ENCODE data around the gene ARHGAP29. TPM values are rescaled to one million over a fixed set of nuclear protein-coding genes. Genes with fewer than 3 reads are reported as not detected.

Gene ARHGAP29
- polyA plus RNA-seq, 1 experiment: 30.4 TPM

- ChIA-PET CTCF (interaction anchor here (0.7 to 1.3 kb wide), 2 partner anchors 51 to 56 kb away, joined by 3 to 5 read pairs; no protein-coding TSS in a partner anchor), POLR2A (no interaction called here)
- no peak for TF ChIP-seq CTCF (IDR thresholded peaks at IDR 0.05; ENCODE audit: low read depth, low read length)
- no peak for DNase-seq (ENCODE audit: low read depth, low spot score)
- Histone ChIP-seq H3K9me3 (ENCODE audit: control insufficient read depth, insufficient read depth, low read length) (no peaks in the 10 kb centered on the region), H3K4me3 (ENCODE audit: low read depth, low read length) (no peak overlapping the region), H3K27me3 (ENCODE audit: control insufficient read depth, insufficient read depth, low read length) (no peaks in the 10 kb centered on the region), H3K27ac (ENCODE audit: low read depth, low read length) (no peak overlapping the region)
Measured at GRCh38 chr1:94279038-94279437, 41.7 kb upstream of the ARHGAP29 start.

GRCh38 chr1:94276988-94277434 is 39.6 kb upstream of the ARHGAP29 start:
- TF ChIP-seq CTCF (IDR thresholded peaks at IDR 0.05; ENCODE audit: low read depth, low read length): no peak
- POLR2A ChIA-PET: no interaction called here
- no peak overlapping the region for H3K27ac ChIP-seq (ENCODE audit: low read depth, low read length)
- H3K27me3 ChIP-seq (ENCODE audit: control insufficient read depth, insufficient read depth, low read length): no peaks in the 10 kb centered on the region
- CTCF ChIA-PET: interaction anchor here (1.2 kb wide), 1 partner anchor 9 kb away, joined by 3 read pairs; no protein-coding TSS in a partner anchor
- DNase-seq (ENCODE audit: low read depth, low spot score): no peak
- H3K4me3 ChIP-seq (ENCODE audit: low read depth, low read length): no peak overlapping the region
- no peaks in the 10 kb centered on the region for H3K9me3 ChIP-seq (ENCODE audit: control insufficient read depth, insufficient read depth, low read length)

- ChIA-PET POLR2A (no interaction called here), CTCF (interaction anchor here (0.6 kb wide), 1 partner anchor 62 kb away, joined by 3 read pairs; no protein-coding TSS in a partner anchor)
- Histone ChIP-seq H3K27me3 (ENCODE audit: control insufficient read depth, insufficient read depth, low read length) (no peaks in the 10 kb centered on the region), H3K27ac (ENCODE audit: low read depth, low read length) (no peak overlapping the region), H3K9me3 (ENCODE audit: control insufficient read depth, insufficient read depth, low read length) (no peaks in the 10 kb centered on the region), H3K4me3 (ENCODE audit: low read depth, low read length) (no peak overlapping the region)
- DNase-seq (ENCODE audit: low read depth, low spot score): no peak
- no peak for TF ChIP-seq CTCF (IDR thresholded peaks at IDR 0.05; ENCODE audit: low read depth, low read length)
Measured at GRCh38 chr1:94275083-94275482, 37.7 kb upstream of the ARHGAP29 start.

- ChIA-PET POLR2A (no interaction called here), CTCF (interaction anchor here (0.6 kb wide), 1 partner anchor 62 kb away, joined by 3 read pairs; no protein-coding TSS in a partner anchor)
- no peak for DNase-seq (ENCODE audit: low read depth, low spot score)
- Histone ChIP-seq H3K27ac (ENCODE audit: low read depth, low read length) (no peak overlapping the region), H3K4me3 (ENCODE audit: low read depth, low read length) (no peak overlapping the region), H3K9me3 (ENCODE audit: control insufficient read depth, insufficient read depth, low read length) (no peaks in the 10 kb centered on the region), H3K27me3 (ENCODE audit: control insufficient read depth, insufficient read depth, low read length) (no peaks in the 10 kb centered on the region)
- TF ChIP-seq CTCF (IDR thresholded peaks at IDR 0.05; ENCODE audit: low read depth, low read length): no peak
Measured at GRCh38 chr1:94274561-94274960, 37.2 kb upstream of the ARHGAP29 start.

GRCh38 chr1:94273111-94273510 is 35.7 kb upstream of the ARHGAP29 start:
- H3K4me3 ChIP-seq (ENCODE audit: low read depth, low read length): no peak overlapping the region
- ChIA-PET POLR2A (no interaction called here), CTCF (interaction anchor here (1.2 to 1.7 kb wide), 2 partner anchors 63 to 211 kb away, joined by 4 read pairs; no protein-coding TSS in a partner anchor)
- DNase-seq (ENCODE audit: low read depth, low spot score): no peak
- H3K27ac ChIP-seq (ENCODE audit: low read depth, low read length): no peak overlapping the region
- TF ChIP-seq CTCF (IDR thresholded peaks at IDR 0.05; ENCODE audit: low read depth, low read length): no peak
- H3K27me3 ChIP-seq (ENCODE audit: control insufficient read depth, insufficient read depth, low read length): no peaks in the 10 kb centered on the region
- H3K9me3 ChIP-seq (ENCODE audit: control insufficient read depth, insufficient read depth, low read length): no peaks in the 10 kb centered on the region

Measured in AG04450 (cell line).